HepG2 (cell line): ENCODE data around the gene DSG2. TPM values are rescaled to one million over a fixed set of nuclear protein-coding genes. Genes with fewer than 3 reads are reported as not detected.

Experiments
- CENPT ChIP-seq: sonication (generic); formaldehyde crosslinking; IDR thresholded peaks from 2 replicates; pipeline ENCODE4 v1.8.0; 2022; ENCODE audit warnings: low read depth, mild to moderate bottlenecking, moderate library complexity, missing genetic modification reagents
- FIP1L1 ChIP-seq: fragments of 200-400 bp; formaldehyde crosslinking; IDR thresholded peaks from 2 replicates; pipeline ENCODE4 v1.6.1; 2018; ENCODE audit warnings: low read depth, mild to moderate bottlenecking, low read length, moderate library complexity, borderline replicate concordance; ENCODE audit not compliant: insufficient read depth
- PITX1 ChIP-seq: sonication (generic); formaldehyde crosslinking; IDR thresholded peaks from 2 replicates; pipeline ENCODE4 v1.5.1; 2020; ENCODE audit warnings: mild to moderate bottlenecking, missing genetic modification reagents
- SALL1 ChIP-seq: sonication (generic); formaldehyde crosslinking; IDR thresholded peaks from 2 replicates; pipeline ENCODE4 v1.8.0; 2022; ENCODE audit warnings: mild to moderate bottlenecking, missing genetic modification reagents
- SOX13 ChIP-seq, 3 experiments: fragments of 450-650 bp in 1 of 3; sonication (generic) in 1 of 3; formaldehyde crosslinking in 1 of 3; IDR thresholded peaks in 2 of 3; conservative IDR thresholded peaks in 1 of 3; 2 replicates each; pipeline versions ENCODE4 v1.5.0 to v1.6.1; 2016 to 2020; ENCODE audit warnings: antibody characterized with exemption in 1 of 3, mild to moderate bottlenecking in 1 of 3, missing compliant biosample characterization in 1 of 3, missing genetic modification reagents in 1 of 3, moderate library complexity in 1 of 3
- polyA plus RNA-seq, 8 experiments: library from polyadenylated mRNA; depleted of rRNA in 3 of 8; stranded (reverse) in 7 of 8; unstranded in 1 of 8; fragments of >200 nt; fragmentation: Illumina TruSeq in 4 of 8; extraction: Trizol in 4 of 8; gene quantifications; 2 replicates each; pipeline versions ENCODE4 v1.2.1 to v1.2.3, GENCODE V29; 2011 to 2016; ENCODE audit warnings: low read depth in 4 of 8, missing spikeins in 1 of 8, mixed read lengths in 1 of 8; ENCODE audit not compliant: insufficient read depth in 1 of 8
- total RNA-seq, 5 experiments: library from RNA; depleted of rRNA; stranded (reverse); fragments of >200 nt; fragmentation: Illumina TruSeq; extraction: Trizol; gene quantifications; 2 replicates each; pipeline ENCODE4 v1.2.3, GENCODE V29; 2016; ENCODE audit warnings: low read depth in 1 of 5
- TF ChIP-seq, protein P1 (sequence below): sonication (generic); formaldehyde crosslinking; IDR thresholded peaks from 2 replicates; pipeline ENCODE4 v1.4.0; 2020; ENCODE audit warnings: mild to moderate bottlenecking, missing genetic modification reagents, borderline replicate concordance
- TF ChIP-seq, protein P2 (sequence below): sonication (generic); formaldehyde crosslinking; IDR thresholded peaks from 2 replicates; pipeline ENCODE4 v1.4.0; 2020; ENCODE audit warnings: missing genetic modification reagents
- TF ChIP-seq, protein P3 (sequence below): sonication (generic); formaldehyde crosslinking; IDR thresholded peaks from 2 replicates; pipeline ENCODE4 v1.8.1; 2023; ENCODE audit warnings: mild to moderate bottlenecking, missing genetic modification reagents
- TF ChIP-seq, protein P4 (sequence below): IDR thresholded peaks from 2 replicates; pipeline ENCODE4 v1.6.1; 2018; ENCODE audit warnings: missing genetic modification reagents, mild to moderate bottlenecking, missing compliant biosample characterization
- TF ChIP-seq, protein P5 (sequence below): sonication (generic); formaldehyde crosslinking; IDR thresholded peaks from 2 replicates; pipeline ENCODE4 v1.5.0; 2020; ENCODE audit warnings: mild to moderate bottlenecking, missing genetic modification reagents, borderline replicate concordance

DSG2 gene
- total and polyA plus RNA-seq, 2 of the 13 experiments (the other 11 are each of a cell fraction or from before 2014, with no cell fraction given): 23.3 to 66.7 TPM

DNA sequence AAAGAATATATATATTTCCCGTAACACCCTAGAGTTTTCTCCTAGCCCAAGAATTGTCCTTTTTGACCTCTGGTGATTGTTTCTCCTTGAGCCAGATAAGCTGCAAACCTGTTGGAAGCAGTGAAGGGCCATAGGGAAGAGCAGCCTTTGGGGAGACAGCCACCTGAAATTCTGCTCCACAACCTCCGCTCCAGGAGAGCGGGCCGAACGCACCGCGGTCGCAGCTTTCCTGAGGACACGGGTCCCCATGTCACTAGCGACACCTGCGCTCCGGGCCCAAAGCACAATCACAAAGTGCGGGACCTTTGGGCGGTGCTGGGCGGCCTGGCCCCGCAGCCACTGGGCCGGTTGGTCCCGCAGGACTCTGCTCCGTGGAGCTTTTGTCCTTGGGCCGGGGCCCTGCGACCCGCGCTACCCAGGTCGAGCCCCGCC lies 557 bp upstream of the DSG2 start (continued):
- TF ChIP-seq, protein P1, sequence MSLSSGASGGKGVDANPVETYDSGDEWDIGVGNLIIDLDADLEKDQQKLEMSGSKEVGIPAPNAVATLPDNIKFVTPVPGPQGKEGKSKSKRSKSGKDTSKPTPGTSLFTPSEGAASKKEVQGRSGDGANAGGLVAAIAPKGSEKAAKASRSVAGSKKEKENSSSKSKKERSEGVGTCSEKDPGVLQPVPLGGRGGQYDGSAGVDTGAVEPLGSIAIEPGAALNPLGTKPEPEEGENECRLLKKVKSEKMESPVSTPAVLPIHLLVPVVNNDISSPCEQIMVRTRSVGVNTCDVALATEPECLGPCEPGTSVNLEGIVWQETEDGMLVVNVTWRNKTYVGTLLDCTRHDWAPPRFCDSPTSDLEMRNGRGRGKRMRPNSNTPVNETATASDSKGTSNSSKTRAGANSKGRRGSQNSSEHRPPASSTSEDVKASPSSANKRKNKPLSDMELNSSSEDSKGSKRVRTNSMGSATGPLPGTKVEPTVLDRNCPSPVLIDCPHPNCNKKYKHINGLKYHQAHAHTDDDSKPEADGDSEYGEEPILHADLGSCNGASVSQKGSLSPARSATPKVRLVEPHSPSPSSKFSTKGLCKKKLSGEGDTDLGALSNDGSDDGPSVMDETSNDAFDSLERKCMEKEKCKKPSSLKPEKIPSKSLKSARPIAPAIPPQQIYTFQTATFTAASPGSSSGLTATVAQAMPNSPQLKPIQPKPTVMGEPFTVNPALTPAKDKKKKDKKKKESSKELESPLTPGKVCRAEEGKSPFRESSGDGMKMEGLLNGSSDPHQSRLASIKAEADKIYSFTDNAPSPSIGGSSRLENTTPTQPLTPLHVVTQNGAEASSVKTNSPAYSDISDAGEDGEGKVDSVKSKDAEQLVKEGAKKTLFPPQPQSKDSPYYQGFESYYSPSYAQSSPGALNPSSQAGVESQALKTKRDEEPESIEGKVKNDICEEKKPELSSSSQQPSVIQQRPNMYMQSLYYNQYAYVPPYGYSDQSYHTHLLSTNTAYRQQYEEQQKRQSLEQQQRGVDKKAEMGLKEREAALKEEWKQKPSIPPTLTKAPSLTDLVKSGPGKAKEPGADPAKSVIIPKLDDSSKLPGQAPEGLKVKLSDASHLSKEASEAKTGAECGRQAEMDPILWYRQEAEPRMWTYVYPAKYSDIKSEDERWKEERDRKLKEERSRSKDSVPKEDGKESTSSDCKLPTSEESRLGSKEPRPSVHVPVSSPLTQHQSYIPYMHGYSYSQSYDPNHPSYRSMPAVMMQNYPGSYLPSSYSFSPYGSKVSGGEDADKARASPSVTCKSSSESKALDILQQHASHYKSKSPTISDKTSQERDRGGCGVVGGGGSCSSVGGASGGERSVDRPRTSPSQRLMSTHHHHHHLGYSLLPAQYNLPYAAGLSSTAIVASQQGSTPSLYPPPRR: no peak
- TF ChIP-seq, protein P2, sequence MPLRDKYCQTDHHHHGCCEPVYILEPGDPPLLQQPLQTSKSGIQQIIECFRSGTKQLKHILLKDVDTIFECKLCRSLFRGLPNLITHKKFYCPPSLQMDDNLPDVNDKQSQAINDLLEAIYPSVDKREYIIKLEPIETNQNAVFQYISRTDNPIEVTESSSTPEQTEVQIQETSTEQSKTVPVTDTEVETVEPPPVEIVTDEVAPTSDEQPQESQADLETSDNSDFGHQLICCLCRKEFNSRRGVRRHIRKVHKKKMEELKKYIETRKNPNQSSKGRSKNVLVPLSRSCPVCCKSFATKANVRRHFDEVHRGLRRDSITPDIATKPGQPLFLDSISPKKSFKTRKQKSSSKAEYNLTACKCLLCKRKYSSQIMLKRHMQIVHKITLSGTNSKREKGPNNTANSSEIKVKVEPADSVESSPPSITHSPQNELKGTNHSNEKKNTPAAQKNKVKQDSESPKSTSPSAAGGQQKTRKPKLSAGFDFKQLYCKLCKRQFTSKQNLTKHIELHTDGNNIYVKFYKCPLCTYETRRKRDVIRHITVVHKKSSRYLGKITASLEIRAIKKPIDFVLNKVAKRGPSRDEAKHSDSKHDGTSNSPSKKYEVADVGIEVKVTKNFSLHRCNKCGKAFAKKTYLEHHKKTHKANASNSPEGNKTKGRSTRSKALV (CRISPR knock-in tag): peak; percentile 41; the same call in 1 of the 2 replicates
- TF ChIP-seq PITX1: peak; percentile 82; the same call in 1 of the 2 replicates
- TF ChIP-seq, protein P3, sequence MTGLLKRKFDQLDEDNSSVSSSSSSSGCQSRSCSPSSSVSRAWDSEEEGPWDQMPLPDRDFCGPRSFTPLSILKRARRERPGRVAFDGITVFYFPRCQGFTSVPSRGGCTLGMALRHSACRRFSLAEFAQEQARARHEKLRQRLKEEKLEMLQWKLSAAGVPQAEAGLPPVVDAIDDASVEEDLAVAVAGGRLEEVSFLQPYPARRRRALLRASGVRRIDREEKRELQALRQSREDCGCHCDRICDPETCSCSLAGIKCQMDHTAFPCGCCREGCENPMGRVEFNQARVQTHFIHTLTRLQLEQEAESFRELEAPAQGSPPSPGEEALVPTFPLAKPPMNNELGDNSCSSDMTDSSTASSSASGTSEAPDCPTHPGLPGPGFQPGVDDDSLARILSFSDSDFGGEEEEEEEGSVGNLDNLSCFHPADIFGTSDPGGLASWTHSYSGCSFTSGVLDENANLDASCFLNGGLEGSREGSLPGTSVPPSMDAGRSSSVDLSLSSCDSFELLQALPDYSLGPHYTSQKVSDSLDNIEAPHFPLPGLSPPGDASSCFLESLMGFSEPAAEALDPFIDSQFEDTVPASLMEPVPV (CRISPR knock-in tag): 0 out of 2 replicates have a peak, but pooled peaks have one; percentile 22
- no peak for TF ChIP-seq FIP1L1
- TF ChIP-seq, protein P4, sequence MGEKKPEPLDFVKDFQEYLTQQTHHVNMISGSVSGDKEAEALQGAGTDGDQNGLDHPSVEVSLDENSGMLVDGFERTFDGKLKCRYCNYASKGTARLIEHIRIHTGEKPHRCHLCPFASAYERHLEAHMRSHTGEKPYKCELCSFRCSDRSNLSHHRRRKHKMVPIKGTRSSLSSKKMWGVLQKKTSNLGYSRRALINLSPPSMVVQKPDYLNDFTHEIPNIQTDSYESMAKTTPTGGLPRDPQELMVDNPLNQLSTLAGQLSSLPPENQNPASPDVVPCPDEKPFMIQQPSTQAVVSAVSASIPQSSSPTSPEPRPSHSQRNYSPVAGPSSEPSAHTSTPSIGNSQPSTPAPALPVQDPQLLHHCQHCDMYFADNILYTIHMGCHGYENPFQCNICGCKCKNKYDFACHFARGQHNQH: 0 out of 2 replicates have a peak, but pooled peaks have one; percentile 47
- TF ChIP-seq CENPT (CRISPR knock-in tag): no peak
- TF ChIP-seq, protein P5, sequence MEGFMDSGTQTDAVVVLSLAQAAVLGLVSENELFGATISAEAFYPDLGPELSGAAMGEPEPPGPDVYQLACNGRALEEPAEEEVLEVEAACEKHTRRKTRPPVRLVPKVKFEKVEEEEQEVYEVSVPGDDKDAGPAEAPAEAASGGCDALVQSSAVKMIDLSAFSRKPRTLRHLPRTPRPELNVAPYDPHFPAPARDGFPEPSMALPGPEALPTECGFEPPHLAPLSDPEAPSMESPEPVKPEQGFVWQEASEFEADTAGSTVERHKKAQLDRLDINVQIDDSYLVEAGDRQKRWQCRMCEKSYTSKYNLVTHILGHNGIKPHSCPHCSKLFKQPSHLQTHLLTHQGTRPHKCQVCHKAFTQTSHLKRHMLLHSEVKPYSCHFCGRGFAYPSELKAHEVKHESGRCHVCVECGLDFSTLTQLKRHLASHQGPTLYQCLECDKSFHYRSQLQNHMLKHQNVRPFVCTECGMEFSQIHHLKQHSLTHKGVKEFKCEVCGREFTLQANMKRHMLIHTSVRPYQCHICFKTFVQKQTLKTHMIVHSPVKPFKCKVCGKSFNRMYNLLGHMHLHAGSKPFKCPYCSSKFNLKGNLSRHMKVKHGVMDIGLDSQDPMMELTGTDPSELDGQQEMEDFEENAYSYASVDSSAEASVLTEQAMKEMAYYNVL (CRISPR knock-in tag): peak; percentile 34; the same call in 1 of the 2 replicates
- TF ChIP-seq SOX13 (IDR thresholded peaks at IDR 0.05): no peak
- TF ChIP-seq SOX13 (CRISPR knock-in tag; conservative IDR thresholded peaks at IDR 0.05 in 1 of 2, IDR thresholded peaks at IDR 0.05 in 1 of 2): peak in 1 of 2 experiments; percentile 16; a peak in 1 of 4 replicates
- TF ChIP-seq SALL1 (CRISPR knock-in tag): peak; percentile 46; the same call in 1 of the 2 replicates
